CD8-positive, alpha-beta memory T cell (primary cell): ENCODE measurements around the gene KDM4C. TPM values are rescaled to one million over a fixed set of nuclear protein-coding genes. Genes with fewer than 3 reads are reported as not detected.
"Not testable (repeated sequence)": the region's sequence is repeated elsewhere in the genome, so short reads cannot be mapped to it uniquely, and the experiment has no call there.

Source experiments
- CTCF ChIA-PET: fragments of 350-600 bp; sonication (Branson Sonifier 250); formaldehyde crosslinking; loops from one replicate; lab custom pipeline; 2021; ENCODE audit warnings: antibody characterized with exemption; lab: Charles Lee
- POLR2A ChIA-PET: fragments of 350-600 bp; sonication (Branson Sonifier 250); formaldehyde crosslinking; loops from one replicate; lab custom pipeline; 2021; ENCODE audit warnings: antibody characterized with exemption; lab: Charles Lee
- DNase-seq, 5 donors: peaks; one replicate each; pipeline versions ENCODE4 v3.0.0 to v3.0.0-alpha.2; 2020 to 2022; ENCODE audit warnings: mixed read lengths in 1 of 5
- H3K27ac ChIP-seq: one replicate; pipeline ENCODE4 v1.7.0; 2013; ENCODE audit warnings: low read depth, mild to moderate bottlenecking, low read length, moderate library complexity
- H3K27me3 ChIP-seq: 2 replicates; pipeline ENCODE4 v1.7.0; 2013; ENCODE audit warnings: low read length, mild to moderate bottlenecking; ENCODE audit not compliant: insufficient read depth, poor library complexity, severe bottlenecking
- H3K36me3 ChIP-seq: 2 replicates; pipeline ENCODE4 v1.7.0; 2013; ENCODE audit warnings: mild to moderate bottlenecking, low read length, moderate library complexity; ENCODE audit not compliant: insufficient read depth
- H3K4me1 ChIP-seq: 2 replicates; pipeline ENCODE4 v1.7.0; 2013; ENCODE audit warnings: mild to moderate bottlenecking, low read length, moderate library complexity; ENCODE audit not compliant: insufficient read depth
- H3K4me3 ChIP-seq: 2 replicates; pipeline ENCODE4 v1.7.0; 2013; ENCODE audit warnings: mild to moderate bottlenecking, low read length
- H3K9me3 ChIP-seq: 2 replicates; pipeline ENCODE4 v1.7.0; 2013; ENCODE audit warnings: mild to moderate bottlenecking, low read length
- H3K27ac Mint-ChIP-seq, 8 donors: one replicate each; pipeline ENCODE4 v1.8.0; 2020 to 2021; ENCODE audit warnings: mixed read lengths in 8 of 8, mild to moderate bottlenecking in 6 of 8, inconsistent platforms in 3 of 8, moderate library complexity in 3 of 8
- H3K27me3 Mint-ChIP-seq, 2 donors: one replicate each; pipeline ENCODE4 v1.8.0; 2020 to 2021; ENCODE audit warnings: mixed read lengths in 2 of 2, mild to moderate bottlenecking in 1 of 2, moderate library complexity in 1 of 2
- H3K36me3 Mint-ChIP-seq, 3 donors: one replicate each; pipeline ENCODE4 v1.8.0; 2020 to 2021; ENCODE audit warnings: mixed read lengths in 3 of 3, inconsistent platforms in 1 of 3, mild to moderate bottlenecking in 1 of 3
- H3K4me1 Mint-ChIP-seq, 3 donors: one replicate each; pipeline ENCODE4 v1.8.0; 2020 to 2021; ENCODE audit warnings: mixed read lengths in 3 of 3, inconsistent platforms in 1 of 3, mild to moderate bottlenecking in 1 of 3
- H3K4me3 Mint-ChIP-seq, 7 donors: one replicate each; pipeline ENCODE4 v1.8.0; 2020 to 2021; ENCODE audit warnings: mixed read lengths in 7 of 7, mild to moderate bottlenecking in 6 of 7, moderate library complexity in 4 of 7, inconsistent platforms in 2 of 7
- H3K9me3 Mint-ChIP-seq, 5 donors: one replicate each; pipeline ENCODE4 v1.8.0; 2020 to 2022; ENCODE audit warnings: mixed read lengths in 5 of 5, mild to moderate bottlenecking in 3 of 5, moderate library complexity in 2 of 5, inconsistent platforms in 1 of 5
- polyA plus RNA-seq: library from polyadenylated mRNA; unstranded; fragments of 300-500 nt; fragmentation: Illumina TruSeq; gene quantifications from one replicate; pipeline ENCODE4 v1.2.3, GENCODE V29; 2021
- total RNA-seq, 2 experiments: library from RNA; stranded (reverse); gene quantifications; one replicate each; pipeline ENCODE4 v1.2.3, GENCODE V29; 2021

KDM4C gene
- total and polyA plus RNA-seq, 3 experiments from 2014 or later, result 25.9 to 31.9 (median 26.8) TPM

DNA sequence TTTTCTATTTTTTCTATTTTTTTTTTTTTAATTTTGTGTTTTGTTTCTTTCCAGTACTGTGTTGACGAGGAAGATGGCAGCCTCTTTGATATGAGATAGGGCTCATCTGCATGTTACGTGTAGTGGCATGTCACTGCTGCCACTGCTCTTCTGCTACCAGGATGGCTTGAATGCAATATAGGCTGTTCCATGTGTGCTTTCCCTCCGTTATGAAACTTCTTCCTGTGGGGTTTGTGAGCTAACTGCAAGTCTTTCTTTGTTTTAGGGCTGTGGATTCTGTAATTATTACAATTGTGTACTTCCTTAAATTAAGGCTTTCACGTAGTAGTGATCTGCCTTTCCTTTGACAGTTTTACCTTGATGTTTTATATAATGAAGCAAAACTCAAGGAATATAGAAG, 184.6 kb downstream of the KDM4C start:
- H3K4me1 Mint-ChIP-seq, result peaks cover 29 to 64% (median 45%) of the 10 kb centered on the region in 3 donors
- Histone ChIP-seq H3K27ac (no peak overlapping the region), H3K4me3 (no peak overlapping the region), H3K27me3 (no peaks in the 10 kb centered on the region), H3K4me1 (no peaks in the 10 kb centered on the region), H3K36me3 (no peaks in the 10 kb centered on the region), H3K9me3 (no peaks in the 10 kb centered on the region)
- H3K9me3 Mint-ChIP-seq, result no peaks in the 10 kb centered on the region
- DNase-seq, result no peak
- H3K4me3 Mint-ChIP-seq, result no peak overlapping the region
- H3K27me3 Mint-ChIP-seq, result no peaks in the 10 kb centered on the region
- ChIA-PET CTCF (no interaction called here), POLR2A (no interaction called here)
- H3K27ac Mint-ChIP-seq, result peak overlapping the region in 1 of 8 donors; percentile 49
- peaks cover 0 to 46% (median 12%) of the 10 kb centered on the region in 3 donors for H3K36me3 Mint-ChIP-seq

DNA sequence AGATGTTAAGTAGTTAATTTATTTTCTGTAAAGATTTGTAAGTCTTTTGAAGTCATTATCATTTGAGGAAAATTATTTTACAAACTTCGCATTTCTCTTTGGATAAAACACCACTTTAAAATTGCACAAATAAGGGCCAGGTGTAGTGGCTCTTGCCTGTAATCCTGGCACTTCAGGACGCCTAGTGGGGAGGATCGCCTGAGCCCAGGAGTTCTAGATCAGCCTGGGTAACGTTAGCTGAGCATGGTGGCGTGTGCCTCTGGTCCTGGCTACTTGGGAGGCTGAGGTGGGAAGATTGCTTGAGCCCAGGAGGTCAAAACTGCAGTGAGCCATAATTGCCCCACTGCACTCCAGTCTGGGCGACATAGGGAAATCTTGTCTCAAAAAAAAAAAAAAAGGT, 185.5 kb downstream of the KDM4C start:
- H3K9me3 Mint-ChIP-seq, result no peaks in the 10 kb centered on the region

GRCh38 chr9:6944093-6944551, 186.3 kb downstream of the KDM4C start:
- Histone ChIP-seq H3K4me1 (no peaks in the 10 kb centered on the region), H3K4me3 (no peak overlapping the region), H3K27ac (no peak overlapping the region), H3K36me3 (no peaks in the 10 kb centered on the region), H3K27me3 (no peaks in the 10 kb centered on the region), H3K9me3 (no peaks in the 10 kb centered on the region)
- ChIA-PET CTCF (no interaction called here), POLR2A (no interaction called here)
- Mint-ChIP-seq H3K4me1 (peaks cover 28 to 58% (median 41%) of the 10 kb centered on the region in 3 donors), H3K27ac (peak overlapping the region in 2 of 8 donors; percentile 8 to 42), H3K9me3 (no peaks in the 10 kb centered on the region), H3K36me3 (peaks cover 0 to 48% (median 14%) of the 10 kb centered on the region in 3 donors), H3K4me3 (no peak overlapping the region), H3K27me3 (no peaks in the 10 kb centered on the region)
- no peak for DNase-seq

More for the DNA sequence above, 185.5 kb downstream of the KDM4C start:
- H3K4me3 Mint-ChIP-seq, result no peak overlapping the region
- no peaks in the 10 kb centered on the region for H3K27me3 ChIP-seq
- H3K9me3 ChIP-seq, result no peaks in the 10 kb centered on the region
- H3K4me3 ChIP-seq, result no peak overlapping the region
- H3K4me1 Mint-ChIP-seq, result peaks cover 29 to 66% (median 48%) of the 10 kb centered on the region in 3 donors
- no peaks in the 10 kb centered on the region for H3K4me1 ChIP-seq
- peak overlapping the region in 2 of 8 donors; percentile 19 to 20 for H3K27ac Mint-ChIP-seq
- no peak for DNase-seq
- POLR2A ChIA-PET, result no interaction called here
- no peak overlapping the region for H3K27ac ChIP-seq
- H3K36me3 ChIP-seq, result no peaks in the 10 kb centered on the region
- H3K27me3 Mint-ChIP-seq, result no peaks in the 10 kb centered on the region
- peaks cover 0 to 50% (median 13%) of the 10 kb centered on the region in 3 donors for H3K36me3 Mint-ChIP-seq
- CTCF ChIA-PET, result no interaction called here

GRCh38 chr9:6944896-6945295, 187.1 kb downstream of the KDM4C start:
- Mint-ChIP-seq H3K27me3 (no peaks in the 10 kb centered on the region), H3K36me3 (peaks cover 0 to 45% (median 14%) of the 10 kb centered on the region in 3 donors), H3K4me3 (no peak overlapping the region), H3K4me1 (peaks cover 27 to 53% (median 41%) of the 10 kb centered on the region in 3 donors), H3K9me3 (no peaks in the 10 kb centered on the region), H3K27ac (peak overlapping the region in 1 of 8 donors; percentile 2)
- POLR2A ChIA-PET, result no interaction called here
- DNase-seq, result no peak
- H3K36me3 ChIP-seq, result no peaks in the 10 kb centered on the region
- no peaks in the 10 kb centered on the region for H3K27me3 ChIP-seq
- H3K4me1 ChIP-seq, result no peaks in the 10 kb centered on the region
- no peak overlapping the region for H3K27ac ChIP-seq
- no peaks in the 10 kb centered on the region for H3K9me3 ChIP-seq
- no peak overlapping the region for H3K4me3 ChIP-seq
- CTCF ChIA-PET, result no interaction called here

- no peak overlapping the region for H3K27ac Mint-ChIP-seq
- Histone ChIP-seq H3K4me1 (no peaks in the 10 kb centered on the region), H3K27me3 (no peaks in the 10 kb centered on the region), H3K4me3 (no peak overlapping the region), H3K9me3 (no peaks in the 10 kb centered on the region), H3K36me3 (no peaks in the 10 kb centered on the region), H3K27ac (no peak overlapping the region)
- no peaks in the 10 kb centered on the region for H3K27me3 Mint-ChIP-seq
- peaks cover 0 to 40% (median 14%) of the 10 kb centered on the region in 3 donors for H3K36me3 Mint-ChIP-seq
- peaks cover 27 to 53% (median 49%) of the 10 kb centered on the region in 3 donors for H3K4me1 Mint-ChIP-seq
- ChIA-PET POLR2A (no interaction called here), CTCF (no interaction called here)
- H3K9me3 Mint-ChIP-seq, result no peaks in the 10 kb centered on the region
- no peak for DNase-seq
- no peak overlapping the region for H3K4me3 Mint-ChIP-seq
Measured at GRCh38 chr9:6945816-6946215, 188.0 kb downstream of the KDM4C start.

DNA sequence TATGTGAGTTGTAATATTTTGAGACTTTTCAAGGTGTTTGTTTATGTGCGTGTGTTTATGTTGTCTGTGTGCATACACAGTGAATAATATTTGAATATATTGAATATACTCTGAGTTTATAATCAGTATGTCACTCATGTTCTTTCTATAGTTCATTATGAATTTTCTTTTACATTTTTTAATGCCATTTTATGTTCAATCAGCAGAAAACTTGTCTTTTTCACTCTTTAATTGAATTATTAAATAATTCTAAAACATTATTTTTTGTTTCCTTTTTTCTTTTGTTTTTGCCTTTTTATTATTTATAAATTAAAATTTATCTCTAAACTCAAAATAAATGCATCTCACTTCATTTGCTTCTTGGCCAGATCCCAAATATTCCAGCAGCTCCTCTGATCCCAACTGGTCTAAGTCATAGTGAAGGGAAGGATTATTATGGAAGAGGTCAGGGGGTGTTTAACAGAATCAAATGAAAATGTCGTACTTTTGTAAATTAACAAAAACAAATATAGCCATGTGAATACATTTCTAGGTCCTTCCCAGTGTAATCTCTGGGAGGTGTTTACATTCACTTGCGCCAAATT, 188.9 kb downstream of the KDM4C start:
- DNase-seq, result no peak
- no peaks in the 10 kb centered on the region for H3K36me3 ChIP-seq
- Mint-ChIP-seq H3K36me3 (peaks cover 0 to 34% (median 10%) of the 10 kb centered on the region in 3 donors), H3K27ac (no peak overlapping the region), H3K4me1 (peaks cover 25 to 51% (median 41%) of the 10 kb centered on the region in 3 donors), H3K4me3 (no peak overlapping the region), H3K9me3 (no peaks in the 10 kb centered on the region), H3K27me3 (no peaks in the 10 kb centered on the region)
- H3K27me3 ChIP-seq, result no peaks in the 10 kb centered on the region
- H3K27ac ChIP-seq, result no peak overlapping the region
- ChIA-PET CTCF (no interaction called here), POLR2A (no interaction called here)
- H3K4me1 ChIP-seq, result no peaks in the 10 kb centered on the region
- no peak overlapping the region for H3K4me3 ChIP-seq
- H3K9me3 ChIP-seq, result no peaks in the 10 kb centered on the region

- POLR2A ChIA-PET, H3K4me3 Mint-ChIP-seq, H3K27ac ChIP-seq, H3K9me3 Mint-ChIP-seq, H3K27me3 ChIP-seq, DNase-seq, H3K27me3 Mint-ChIP-seq, H3K4me3 ChIP-seq, H3K36me3 ChIP-seq, CTCF ChIA-PET, H3K4me1 ChIP-seq, H3K9me3 ChIP-seq: not testable (repeated sequence)
- H3K27ac Mint-ChIP-seq, result peak overlapping the region in 1 of 8 donors; percentile 57
- peaks cover 22 to 54% (median 33%) of the 10 kb centered on the region in 3 donors for H3K4me1 Mint-ChIP-seq
- peaks cover 0 to 18% (median 6%) of the 10 kb centered on the region in 3 donors for H3K36me3 Mint-ChIP-seq
Measured at GRCh38 chr9:6948921-6949320, 191.1 kb downstream of the KDM4C start.

GRCh38 chr9:6955251-6955921, 197.6 kb downstream of the KDM4C start:
- ChIA-PET POLR2A (interaction anchor here (1.0 kb wide), 1 partner anchor 198 kb away, joined by 3 read pairs; the partner anchor contains the start of gene KDM4C), CTCF (no interaction called here)
- Histone ChIP-seq H3K9me3 (no peaks in the 10 kb centered on the region), H3K36me3 (peaks cover under 1% of the 10 kb centered on the region), H3K4me1 (no peaks in the 10 kb centered on the region), H3K27me3 (no peaks in the 10 kb centered on the region), H3K4me3 (no peak overlapping the region), H3K27ac (no peak overlapping the region)
- peaks cover 2 to 23% (median 9%) of the 10 kb centered on the region in 3 donors for H3K36me3 Mint-ChIP-seq
- H3K9me3 Mint-ChIP-seq, result no peaks in the 10 kb centered on the region
- H3K27ac Mint-ChIP-seq, result peak overlapping the region in 1 of 8 donors; percentile 29
- peaks cover 21 to 65% (median 26%) of the 10 kb centered on the region in 3 donors for H3K4me1 Mint-ChIP-seq
- no peaks in the 10 kb centered on the region for H3K27me3 Mint-ChIP-seq
- no peak for DNase-seq
- H3K4me3 Mint-ChIP-seq, result no peak overlapping the region
